HepG2 (cell line): ENCODE results near the gene RBM3. TPM values are rescaled to one million over a fixed set of nuclear protein-coding genes. Genes with fewer than 3 reads are reported as not detected.

Source experiments
- ARNT ChIP-seq: fragments of 450-650 bp; IDR thresholded peaks from 2 replicates; pipeline ENCODE4 v1.6.1; 2017
- KDM6A ChIP-seq: IDR thresholded peaks from 2 replicates; pipeline ENCODE4 v1.6.1; 2016; ENCODE audit warnings: low read depth
- NR2F1 ChIP-seq, 2 experiments: fragments of 450-650 bp in 1 of 2; formaldehyde crosslinking in 1 of 2; IDR thresholded peaks; 2 replicates each; pipeline versions ENCODE4 v1.5.0 to v1.6.1; 2016 to 2020; ENCODE audit warnings: mild to moderate bottlenecking in 1 of 2, missing compliant biosample characterization in 1 of 2, missing genetic modification reagents in 1 of 2, moderate library complexity in 1 of 2
- ZFX ChIP-seq: sonication (generic); formaldehyde crosslinking; IDR thresholded peaks from 2 replicates; pipeline ENCODE4 v1.4.0; 2020; ENCODE audit warnings: mild to moderate bottlenecking, low read depth, missing genetic modification reagents, moderate library complexity
- ZNF672 ChIP-seq: sonication (generic); formaldehyde crosslinking; IDR thresholded peaks from 2 replicates; pipeline ENCODE4 v1.8.1; 2022; ENCODE audit warnings: missing genetic modification reagents
- ZNF747 ChIP-seq: sonication (generic); formaldehyde crosslinking; IDR thresholded peaks from 2 replicates; pipeline ENCODE4 v1.8.1; 2023; ENCODE audit warnings: missing genetic modification reagents, mild to moderate bottlenecking, borderline replicate concordance
- polyA plus RNA-seq, 8 experiments: library from polyadenylated mRNA; depleted of rRNA in 3 of 8; stranded (reverse) in 7 of 8; unstranded in 1 of 8; fragments of >200 nt; fragmentation: Illumina TruSeq in 4 of 8; extraction: Trizol in 4 of 8; gene quantifications; 2 replicates each; pipeline versions ENCODE4 v1.2.1 to v1.2.3, GENCODE V29; 2011 to 2016; ENCODE audit warnings: low read depth in 4 of 8, missing spikeins in 1 of 8, mixed read lengths in 1 of 8; ENCODE audit not compliant: insufficient read depth in 1 of 8
- total RNA-seq, 5 experiments: library from RNA; depleted of rRNA; stranded (reverse); fragments of >200 nt; fragmentation: Illumina TruSeq; extraction: Trizol; gene quantifications; 2 replicates each; pipeline ENCODE4 v1.2.3, GENCODE V29; 2016; ENCODE audit warnings: low read depth in 1 of 5
- TF ChIP-seq, protein P1 (sequence below), 2 experiments: sonication (generic) in 1 of 2; formaldehyde crosslinking in 1 of 2; IDR thresholded peaks; 2 replicates each; pipeline versions ENCODE4 v1.4.0 to v1.6.1; 2016 to 2020; ENCODE audit warnings: borderline replicate concordance in 1 of 2, low read depth in 1 of 2, mild to moderate bottlenecking in 1 of 2, missing genetic modification reagents in 1 of 2
- TF ChIP-seq, protein P2 (sequence below), 2 experiments: fragments of 450-650 bp in 1 of 2; sonication (generic) in 1 of 2; formaldehyde crosslinking in 1 of 2; IDR thresholded peaks; 2 replicates each; pipeline versions ENCODE4 v1.6.1 to v1.8.0; 2016 to 2022; ENCODE audit warnings: antibody characterized with exemption in 1 of 2, mild to moderate bottlenecking in 1 of 2, missing genetic modification reagents in 1 of 2
- TF ChIP-seq, protein P3 (sequence below): sonication (generic); formaldehyde crosslinking; IDR thresholded peaks from 2 replicates; pipeline ENCODE4 v1.8.1; 2023; ENCODE audit warnings: mild to moderate bottlenecking, missing genetic modification reagents

The RBM3 gene
- total and polyA plus RNA-seq, 2 of the 13 experiments (the other 11 are each of a cell fraction or from before 2014, with no cell fraction given) = 123 to 182 TPM

DNA sequence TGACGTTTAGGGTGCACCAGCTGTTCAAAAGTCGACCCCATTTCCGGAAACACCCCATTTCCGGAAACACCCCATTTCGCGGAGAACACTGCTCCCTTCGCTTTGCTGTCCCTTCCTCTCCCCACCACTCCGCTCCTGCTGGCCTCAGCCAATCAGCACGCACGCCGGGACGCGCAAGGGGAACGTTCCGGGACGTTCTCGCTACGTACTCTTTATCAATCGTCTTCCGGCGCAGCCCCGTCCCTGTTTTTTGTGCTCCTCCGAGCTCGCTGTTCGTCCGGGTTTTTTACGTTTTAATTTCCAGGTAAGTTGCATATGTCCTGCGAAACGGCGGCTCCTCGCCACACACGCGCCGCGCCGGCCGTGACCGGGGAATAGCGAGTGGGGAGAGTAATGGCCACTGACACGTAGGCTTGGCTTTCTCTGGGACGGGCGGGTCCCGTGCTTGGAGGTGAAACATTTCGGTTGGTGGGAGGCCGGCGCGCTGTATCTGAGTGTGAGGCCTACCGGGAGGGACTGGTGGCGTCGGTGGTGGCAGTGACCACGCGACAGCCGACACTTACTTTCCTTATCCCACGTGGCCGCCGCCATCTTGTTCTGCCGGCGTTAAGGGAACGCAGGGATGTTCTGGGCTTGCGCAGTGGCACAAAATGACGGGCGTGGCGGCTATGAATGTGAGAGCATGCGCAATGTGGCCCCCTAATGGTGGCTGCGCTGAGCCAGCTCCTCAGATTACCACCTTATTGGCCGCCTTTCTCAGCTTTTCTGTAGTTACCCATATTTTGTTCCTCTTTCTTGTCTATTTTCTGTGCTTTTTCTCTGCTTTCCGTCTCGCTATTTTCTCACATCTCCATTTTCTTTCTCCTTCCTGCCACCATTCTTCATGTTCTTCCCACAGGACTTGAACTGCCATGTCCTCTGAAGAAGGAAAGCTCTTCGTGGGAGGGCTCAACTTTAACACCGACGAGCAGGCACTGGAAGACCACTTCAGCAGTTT is at the start of gene RBM3 (continued):
- TF ChIP-seq, protein P1, sequence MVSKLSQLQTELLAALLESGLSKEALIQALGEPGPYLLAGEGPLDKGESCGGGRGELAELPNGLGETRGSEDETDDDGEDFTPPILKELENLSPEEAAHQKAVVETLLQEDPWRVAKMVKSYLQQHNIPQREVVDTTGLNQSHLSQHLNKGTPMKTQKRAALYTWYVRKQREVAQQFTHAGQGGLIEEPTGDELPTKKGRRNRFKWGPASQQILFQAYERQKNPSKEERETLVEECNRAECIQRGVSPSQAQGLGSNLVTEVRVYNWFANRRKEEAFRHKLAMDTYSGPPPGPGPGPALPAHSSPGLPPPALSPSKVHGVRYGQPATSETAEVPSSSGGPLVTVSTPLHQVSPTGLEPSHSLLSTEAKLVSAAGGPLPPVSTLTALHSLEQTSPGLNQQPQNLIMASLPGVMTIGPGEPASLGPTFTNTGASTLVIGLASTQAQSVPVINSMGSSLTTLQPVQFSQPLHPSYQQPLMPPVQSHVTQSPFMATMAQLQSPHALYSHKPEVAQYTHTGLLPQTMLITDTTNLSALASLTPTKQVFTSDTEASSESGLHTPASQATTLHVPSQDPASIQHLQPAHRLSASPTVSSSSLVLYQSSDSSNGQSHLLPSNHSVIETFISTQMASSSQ (IDR thresholded peaks at IDR 0.05; ENCODE audit: low read depth) = no peak
- TF ChIP-seq, protein P1 (CRISPR knock-in tag; IDR thresholded peaks at IDR 0.05; ENCODE audit: borderline replicate concordance) = no peak
- TF ChIP-seq, protein P2, sequence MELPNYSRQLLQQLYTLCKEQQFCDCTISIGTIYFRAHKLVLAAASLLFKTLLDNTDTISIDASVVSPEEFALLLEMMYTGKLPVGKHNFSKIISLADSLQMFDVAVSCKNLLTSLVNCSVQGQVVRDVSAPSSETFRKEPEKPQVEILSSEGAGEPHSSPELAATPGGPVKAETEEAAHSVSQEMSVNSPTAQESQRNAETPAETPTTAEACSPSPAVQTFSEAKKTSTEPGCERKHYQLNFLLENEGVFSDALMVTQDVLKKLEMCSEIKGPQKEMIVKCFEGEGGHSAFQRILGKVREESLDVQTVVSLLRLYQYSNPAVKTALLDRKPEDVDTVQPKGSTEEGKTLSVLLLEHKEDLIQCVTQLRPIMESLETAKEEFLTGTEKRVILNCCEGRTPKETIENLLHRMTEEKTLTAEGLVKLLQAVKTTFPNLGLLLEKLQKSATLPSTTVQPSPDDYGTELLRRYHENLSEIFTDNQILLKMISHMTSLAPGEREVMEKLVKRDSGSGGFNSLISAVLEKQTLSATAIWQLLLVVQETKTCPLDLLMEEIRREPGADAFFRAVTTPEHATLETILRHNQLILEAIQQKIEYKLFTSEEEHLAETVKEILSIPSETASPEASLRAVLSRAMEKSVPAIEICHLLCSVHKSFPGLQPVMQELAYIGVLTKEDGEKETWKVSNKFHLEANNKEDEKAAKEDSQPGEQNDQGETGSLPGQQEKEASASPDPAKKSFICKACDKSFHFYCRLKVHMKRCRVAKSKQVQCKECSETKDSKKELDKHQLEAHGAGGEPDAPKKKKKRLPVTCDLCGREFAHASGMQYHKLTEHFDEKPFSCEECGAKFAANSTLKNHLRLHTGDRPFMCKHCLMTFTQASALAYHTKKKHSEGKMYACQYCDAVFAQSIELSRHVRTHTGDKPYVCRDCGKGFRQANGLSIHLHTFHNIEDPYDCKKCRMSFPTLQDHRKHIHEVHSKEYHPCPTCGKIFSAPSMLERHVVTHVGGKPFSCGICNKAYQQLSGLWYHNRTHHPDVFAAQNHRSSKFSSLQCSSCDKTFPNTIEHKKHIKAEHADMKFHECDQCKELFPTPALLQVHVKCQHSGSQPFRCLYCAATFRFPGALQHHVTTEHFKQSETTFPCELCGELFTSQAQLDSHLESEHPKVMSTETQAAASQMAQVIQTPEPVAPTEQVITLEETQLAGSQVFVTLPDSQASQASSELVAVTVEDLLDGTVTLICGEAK (IDR thresholded peaks at IDR 0.05) = peak; percentile 51; the same call in 1 of the 2 replicates
- TF ChIP-seq, protein P2 (CRISPR knock-in tag; IDR thresholded peaks at IDR 0.05) = peak; percentile 47; the same call in 1 of the 2 replicates
- TF ChIP-seq ZNF672 (CRISPR knock-in tag) (no peak), ZNF747 (CRISPR knock-in tag) (no peak), KDM6A (CRISPR knock-in tag) (no peak), NR2F1 (CRISPR knock-in tag; IDR thresholded peaks at IDR 0.05) (no peak), ARNT (no peak), ZFX (peak; percentile 57; the same call in 1 of the 2 replicates)
- TF ChIP-seq, protein P3, sequence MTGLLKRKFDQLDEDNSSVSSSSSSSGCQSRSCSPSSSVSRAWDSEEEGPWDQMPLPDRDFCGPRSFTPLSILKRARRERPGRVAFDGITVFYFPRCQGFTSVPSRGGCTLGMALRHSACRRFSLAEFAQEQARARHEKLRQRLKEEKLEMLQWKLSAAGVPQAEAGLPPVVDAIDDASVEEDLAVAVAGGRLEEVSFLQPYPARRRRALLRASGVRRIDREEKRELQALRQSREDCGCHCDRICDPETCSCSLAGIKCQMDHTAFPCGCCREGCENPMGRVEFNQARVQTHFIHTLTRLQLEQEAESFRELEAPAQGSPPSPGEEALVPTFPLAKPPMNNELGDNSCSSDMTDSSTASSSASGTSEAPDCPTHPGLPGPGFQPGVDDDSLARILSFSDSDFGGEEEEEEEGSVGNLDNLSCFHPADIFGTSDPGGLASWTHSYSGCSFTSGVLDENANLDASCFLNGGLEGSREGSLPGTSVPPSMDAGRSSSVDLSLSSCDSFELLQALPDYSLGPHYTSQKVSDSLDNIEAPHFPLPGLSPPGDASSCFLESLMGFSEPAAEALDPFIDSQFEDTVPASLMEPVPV (CRISPR knock-in tag) = peak; percentile 52
